HFF-Myc (cell line): Measurements from ENCODE around the gene FERMT2.

ENCODE experiments used
- DNase-seq: peaks from one replicate; pipeline ENCODE4 v3.0.0-alpha.2; 2011; ENCODE audit warnings: low read depth; ENCODE audit errors: extremely low read depth
- H3K4me3 ChIP-seq: replicated peaks from 2 replicates; pipeline ENCODE4 v1.5.1; 2011; ENCODE audit warnings: low read depth, mild to moderate bottlenecking, control low read depth, low read length
- CTCF ChIP-seq: IDR thresholded peaks from 2 replicates; pipeline ENCODE4 v1.5.1; 2012; ENCODE audit warnings: mild to moderate bottlenecking, low read depth, low read length, control low read depth; ENCODE audit errors: missing control alignments

The FERMT2 gene

GRCh38 chr14:52825085-52825484 is 125.8 kb downstream of the FERMT2 start:
- no peak overlapping the region for H3K4me3 ChIP-seq
- no peak for DNase-seq
- TF ChIP-seq CTCF = no peak

- no peak for DNase-seq
- TF ChIP-seq CTCF = no peak
- H3K4me3 ChIP-seq = no peak overlapping the region
These were observed 126.4 kb downstream of the FERMT2 start for GRCh38 chr14:52824462-52824861.

- no peak overlapping the region for H3K4me3 ChIP-seq
- DNase-seq = no peak
- TF ChIP-seq CTCF = no peak
These were observed 129.0 kb downstream of the FERMT2 start for GRCh38 chr14:52821805-52822250.

- H3K4me3 ChIP-seq = no peak overlapping the region
- TF ChIP-seq CTCF = no peak
- no peak for DNase-seq
These were observed 142.7 kb downstream of the FERMT2 start for GRCh38 chr14:52808101-52808500.
